Bone marrow (tissue), 2 donors: ENCODE results near the gene PRDM11.
"Not testable (repeated sequence)": the region's sequence is repeated elsewhere in the genome, so short reads cannot be mapped to it uniquely, and the experiment has no call there.

Source experiments
- DNase-seq, 2 donors: peaks; one replicate each; lab custom pipeline; 2025; lab: John Stamatoyannopoulos, UW

The PRDM11 gene

DNA sequence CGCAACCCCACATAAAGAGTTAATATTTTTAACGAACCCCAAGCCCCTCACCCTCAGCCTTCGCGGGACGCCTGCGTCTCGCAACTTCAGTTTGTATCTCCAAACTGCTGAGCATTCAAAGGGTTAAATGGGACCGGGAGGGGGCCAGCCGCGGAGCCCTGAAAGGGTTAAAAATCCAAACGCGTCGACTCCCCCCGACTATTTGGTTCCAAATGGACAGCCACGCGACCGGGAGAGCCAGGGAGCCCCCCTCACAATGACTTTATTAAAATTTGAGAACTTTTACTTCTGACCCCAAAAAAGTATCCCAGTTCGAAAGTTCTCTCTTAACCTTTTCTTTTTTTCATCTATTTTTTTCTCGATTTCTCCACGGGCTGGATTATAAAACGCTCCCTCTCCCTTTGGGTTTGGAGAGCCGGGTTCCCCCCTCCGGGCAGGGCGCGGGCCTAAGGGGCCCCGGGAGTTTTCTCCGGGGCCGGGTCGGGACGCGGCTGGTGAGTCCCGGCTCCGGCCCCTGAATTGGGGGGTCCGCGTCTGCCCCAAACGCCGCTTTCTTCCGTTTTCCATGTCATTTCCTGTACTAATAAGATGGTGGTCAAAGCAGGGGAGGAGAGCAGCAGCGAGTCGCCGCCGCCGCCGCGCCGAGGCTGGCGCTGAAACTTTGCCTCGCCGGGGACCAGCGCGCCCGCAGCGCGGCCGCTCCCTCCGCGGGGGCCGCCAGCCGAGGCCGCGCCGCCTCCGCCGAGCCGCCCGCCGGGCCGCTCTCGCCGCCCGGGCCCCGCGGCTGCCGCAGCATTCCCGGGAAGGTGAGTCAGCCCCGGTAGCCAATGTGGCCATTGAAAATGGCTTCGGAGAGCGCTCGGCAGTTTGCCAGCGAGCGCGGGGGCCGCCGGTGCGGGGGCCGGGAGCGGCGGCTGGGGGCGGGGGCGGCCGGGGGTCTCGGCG, at the start of gene PRDM11:
PRDM11 (plus strand) TSS at position 568 of the 945 bp plus-strand sequence. CDS start 35,128 bp downstream, outside the sequence.
- peak; percentile 41 to 59 for DNase-seq

DNA sequence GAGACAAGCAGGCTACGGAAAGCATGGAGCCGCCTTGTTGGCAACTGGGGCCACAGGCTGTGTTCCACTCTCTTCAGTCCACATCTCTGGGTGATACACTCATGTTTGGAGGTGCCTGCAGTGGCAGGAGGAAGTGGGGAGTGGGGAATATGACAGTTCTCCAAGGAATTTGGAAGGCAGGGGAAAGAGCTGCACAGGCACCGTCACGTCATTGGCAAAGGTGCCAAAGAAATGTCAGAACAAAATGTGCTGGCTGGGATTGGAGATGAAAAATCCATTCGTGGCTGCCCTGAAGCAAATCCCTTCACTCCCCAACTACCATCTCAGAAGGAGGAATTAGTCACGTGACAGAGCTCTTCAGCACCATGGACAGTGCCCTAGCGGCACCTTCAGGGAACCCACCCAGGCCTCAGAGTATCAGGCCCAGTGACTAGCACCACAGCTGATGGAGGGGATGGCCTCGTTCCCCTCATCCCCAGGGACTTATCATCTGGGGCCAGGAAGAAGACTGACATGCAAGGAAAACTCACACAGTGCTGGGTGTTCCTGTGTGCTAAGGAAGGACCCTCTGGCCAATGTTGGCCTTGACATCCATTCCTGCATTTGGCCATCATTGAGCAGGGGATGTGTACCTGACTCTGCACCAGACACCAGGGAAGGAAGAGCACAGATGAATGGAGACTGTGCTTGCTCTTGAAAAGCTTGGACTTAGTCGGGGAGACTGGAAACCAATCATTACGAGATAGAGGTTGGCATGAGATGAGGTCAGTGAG, 48.5 kb upstream of the PRDM11 start:
- DNase-seq, result peak in 1 of 2 donors; percentile 17

DNA sequence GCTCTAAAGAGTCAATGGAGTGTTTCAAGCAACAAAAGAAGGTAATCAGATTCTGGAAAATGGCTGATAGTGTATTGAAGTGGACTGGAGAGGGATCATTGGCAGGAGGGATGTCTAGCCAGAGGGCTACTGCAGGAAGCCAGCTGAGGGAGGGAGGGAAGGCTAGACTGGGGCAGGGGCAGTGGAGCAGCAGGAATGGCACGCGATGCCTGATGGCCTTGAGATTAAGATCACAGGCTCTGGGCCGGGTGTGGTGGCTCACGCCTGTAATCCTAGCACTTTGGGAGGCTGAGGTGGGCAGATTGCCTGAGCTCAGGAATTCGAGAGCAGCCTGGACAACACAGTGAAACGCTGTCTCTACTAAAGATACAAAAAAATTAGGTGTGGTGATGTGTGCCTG, 47.5 kb upstream of the PRDM11 start:
- DNase-seq, result no peak

DNA sequence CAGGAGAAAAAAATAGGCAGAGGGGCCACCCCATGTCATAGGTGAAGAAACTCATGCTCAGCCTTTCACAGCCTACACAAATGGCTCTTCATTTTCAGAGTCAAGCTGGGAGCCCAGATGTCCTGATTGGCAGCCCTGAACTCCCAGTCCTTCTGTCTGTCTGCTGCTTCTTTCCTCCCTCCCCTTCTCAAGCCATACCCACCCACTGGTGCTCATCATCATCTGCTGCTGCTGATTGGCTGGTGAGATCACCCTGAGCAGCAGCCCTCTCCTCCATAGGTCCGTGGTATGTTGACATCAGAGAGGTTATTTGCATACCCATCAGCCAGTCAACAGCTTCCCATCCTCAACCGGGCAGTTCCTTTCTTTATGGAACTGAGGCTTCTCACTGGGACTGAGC, 46.1 kb upstream of the PRDM11 start:
- DNase-seq, result no peak

DNA sequence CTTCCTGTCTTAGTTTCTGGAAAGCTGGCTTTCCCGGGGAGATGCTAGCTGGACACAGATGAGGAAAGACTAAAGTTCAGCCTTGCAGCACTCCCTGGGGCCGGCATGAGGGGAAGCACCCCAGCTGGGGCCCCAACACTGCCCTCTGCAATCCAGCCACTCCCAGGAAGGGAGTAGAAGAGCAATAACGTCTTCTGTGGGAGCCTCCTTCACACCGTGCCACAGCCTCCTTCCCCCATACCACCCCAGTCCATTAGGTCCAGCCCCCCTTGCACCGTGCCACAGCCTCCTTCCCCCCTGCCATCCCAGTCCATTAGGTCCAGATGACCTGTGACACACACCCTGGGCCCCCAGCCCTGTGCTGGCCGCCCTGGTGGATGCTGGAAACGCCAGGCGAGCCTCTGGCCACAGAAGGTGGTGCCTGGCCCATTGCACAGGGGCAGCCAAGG, 44.1 kb upstream of the PRDM11 start:
- DNase-seq, result no peak

DNA sequence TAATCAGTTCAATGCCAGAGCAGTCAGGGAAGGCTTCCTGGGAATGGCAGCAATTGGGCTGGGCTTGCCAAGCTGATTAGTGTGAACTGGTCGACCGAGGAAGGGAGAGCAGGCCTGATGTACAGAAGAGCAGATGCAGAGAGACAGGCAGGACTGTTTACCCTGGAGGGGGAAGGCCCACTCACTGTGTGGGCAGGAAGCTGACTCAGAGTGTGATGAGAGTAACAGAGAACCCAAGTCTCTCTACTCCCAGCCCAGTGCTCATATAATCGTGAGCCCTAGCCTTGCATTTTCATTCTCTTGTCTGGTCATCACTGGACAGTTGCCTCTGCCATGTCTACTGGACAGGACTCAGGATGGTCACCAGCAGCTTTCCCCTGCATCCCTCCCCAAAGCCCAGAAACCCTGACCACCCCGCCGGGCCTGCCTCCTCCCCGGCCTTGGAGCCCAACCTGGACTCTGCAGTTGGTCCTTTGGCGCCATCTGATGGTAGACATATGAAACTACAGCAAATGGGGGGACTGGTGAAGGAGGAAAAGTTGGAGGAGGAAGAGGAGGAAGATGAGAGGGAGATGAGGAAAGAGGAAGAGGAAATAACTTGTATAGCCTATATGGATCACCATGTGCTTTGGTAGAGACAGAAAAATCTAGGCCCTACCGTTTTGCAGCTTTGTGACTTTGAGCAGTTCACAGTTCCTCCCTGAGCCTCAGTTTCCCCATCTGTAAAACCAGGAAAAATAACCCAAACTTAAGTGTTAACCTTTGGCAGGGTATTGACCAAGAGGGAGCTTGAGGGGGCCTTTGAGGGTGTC, 43.4 kb upstream of the PRDM11 start:
- DNase-seq, result peak; percentile 27 to 88

DNA sequence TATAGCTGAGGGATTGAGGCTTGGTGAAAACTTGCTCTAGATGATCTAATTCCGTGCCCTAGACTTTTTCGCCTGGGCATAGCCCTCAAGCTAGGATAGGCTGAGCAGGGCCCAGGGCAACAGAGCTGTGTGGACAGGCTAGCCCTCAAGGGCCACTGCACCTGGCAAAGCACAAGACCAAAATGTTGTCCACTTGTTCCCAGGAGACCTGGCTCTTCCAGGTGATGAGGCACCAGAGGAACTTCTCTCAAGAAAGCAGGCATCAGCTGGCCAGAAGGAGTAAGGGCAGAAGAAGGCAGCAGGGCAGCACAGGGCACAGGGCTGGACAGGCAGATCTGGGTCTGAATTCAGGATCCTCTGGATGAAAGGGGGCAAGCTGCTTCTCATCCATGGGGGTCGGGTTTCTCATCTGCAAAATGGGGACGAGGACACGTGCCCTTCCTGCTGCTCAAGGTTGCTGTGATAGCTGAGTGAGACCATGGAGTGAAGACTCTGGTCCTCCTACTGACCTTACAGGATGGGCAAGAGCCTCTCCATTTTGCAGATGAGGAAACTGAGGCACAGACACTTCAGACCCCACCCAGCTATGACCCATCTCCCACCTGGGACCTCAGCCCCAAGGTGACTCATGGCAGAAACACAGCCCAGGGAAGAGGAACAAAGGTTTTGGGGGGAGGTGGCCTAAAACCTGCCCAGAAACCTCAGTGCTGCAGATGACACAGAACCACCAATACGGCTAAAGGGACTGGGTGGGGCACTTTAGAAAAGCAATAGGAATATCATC, 42.2 kb upstream of the PRDM11 start:
- DNase-seq, result no peak

DNA sequence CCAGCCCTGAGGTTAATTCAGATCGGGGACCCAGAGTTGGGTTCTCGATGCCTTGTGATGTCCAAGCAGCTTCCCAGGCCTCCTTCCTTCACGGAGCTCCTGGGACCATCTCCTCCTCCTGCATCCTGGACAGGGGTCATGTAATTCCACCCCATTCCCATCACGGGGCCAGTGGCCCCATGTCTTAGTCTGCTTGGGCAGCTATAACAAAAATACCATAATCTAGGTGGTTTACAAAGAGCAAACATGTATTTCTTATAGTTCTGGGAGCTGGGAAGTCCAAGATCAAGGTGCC, 41.7 kb upstream of the PRDM11 start:
- DNase-seq, result no peak

DNA sequence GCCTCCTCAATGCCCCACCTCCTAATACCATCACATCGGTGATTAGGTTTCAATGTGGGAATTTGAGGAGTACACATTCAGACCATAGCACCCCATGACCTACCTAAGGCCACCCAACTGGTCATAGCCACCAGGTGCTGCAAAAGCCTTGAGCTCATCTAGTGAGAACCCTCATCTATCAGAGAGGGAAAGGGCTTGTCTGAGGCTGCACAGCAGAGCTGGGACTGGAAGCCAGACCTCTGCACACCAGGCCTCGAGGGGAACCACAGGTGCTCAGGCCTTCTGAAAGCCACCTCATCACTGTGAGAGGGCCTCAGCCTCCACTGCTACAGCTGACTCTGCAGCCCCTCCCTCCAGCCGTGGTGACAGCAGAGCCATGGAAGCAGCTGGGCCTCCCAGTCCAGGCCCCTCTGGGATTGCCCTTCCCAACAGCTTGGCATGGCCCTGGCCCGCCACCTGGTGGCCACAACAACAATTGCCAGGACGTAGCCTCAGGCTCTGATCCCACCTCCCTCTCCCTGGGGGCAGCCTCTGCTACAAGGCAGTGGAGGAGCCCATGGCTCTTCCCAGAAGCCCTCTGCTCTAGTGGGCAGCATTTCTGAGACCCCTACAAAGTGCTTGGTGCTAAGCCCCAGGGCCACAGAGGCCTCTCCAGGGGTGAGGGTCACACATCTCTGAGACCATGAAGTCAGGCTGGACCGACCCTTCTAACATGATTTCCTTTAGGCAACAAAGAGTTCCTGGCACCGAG, 41.0 kb upstream of the PRDM11 start:
- peak; percentile 27 to 47 for DNase-seq

DNA sequence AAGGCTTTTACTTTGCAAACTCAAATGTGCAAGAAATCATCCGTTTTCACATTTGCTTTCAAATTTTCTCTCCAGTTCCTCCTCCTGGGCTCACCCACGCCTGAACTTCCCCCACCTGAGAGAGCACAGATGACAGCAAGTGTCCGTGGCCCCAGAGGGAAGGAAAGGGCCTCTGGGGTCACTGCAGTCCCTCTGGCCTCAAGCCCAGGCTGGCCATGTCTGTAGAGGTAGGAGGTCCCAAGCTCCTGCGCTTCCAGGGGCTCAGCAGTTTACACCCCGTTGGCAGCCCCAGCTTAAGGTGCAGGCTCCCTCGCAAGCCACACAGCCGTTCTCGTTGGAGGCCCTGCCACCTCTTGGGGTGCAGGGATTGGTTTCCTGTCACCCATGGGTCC, 40.5 kb upstream of the PRDM11 start:
- DNase-seq, result no peak

DNA sequence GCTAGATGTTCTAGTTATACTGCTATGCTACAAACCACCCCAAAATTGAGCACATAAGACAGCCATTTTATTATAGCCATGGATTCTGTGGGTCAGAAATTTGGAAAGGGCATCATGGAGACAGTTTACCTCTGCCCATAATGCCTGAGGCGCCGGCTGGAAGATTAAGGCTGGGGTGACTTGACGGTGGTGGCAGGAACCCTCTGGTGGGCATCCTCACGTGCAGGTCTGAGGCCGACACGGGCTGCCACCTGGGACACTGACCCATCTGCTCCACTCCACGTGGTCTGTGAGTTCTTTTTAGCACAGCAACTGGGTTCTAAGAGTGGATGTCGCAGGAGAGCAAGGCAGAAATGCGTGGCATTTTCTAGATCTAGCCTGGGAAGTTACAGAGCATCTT, 40.0 kb upstream of the PRDM11 start:
- no peak for DNase-seq

DNA sequence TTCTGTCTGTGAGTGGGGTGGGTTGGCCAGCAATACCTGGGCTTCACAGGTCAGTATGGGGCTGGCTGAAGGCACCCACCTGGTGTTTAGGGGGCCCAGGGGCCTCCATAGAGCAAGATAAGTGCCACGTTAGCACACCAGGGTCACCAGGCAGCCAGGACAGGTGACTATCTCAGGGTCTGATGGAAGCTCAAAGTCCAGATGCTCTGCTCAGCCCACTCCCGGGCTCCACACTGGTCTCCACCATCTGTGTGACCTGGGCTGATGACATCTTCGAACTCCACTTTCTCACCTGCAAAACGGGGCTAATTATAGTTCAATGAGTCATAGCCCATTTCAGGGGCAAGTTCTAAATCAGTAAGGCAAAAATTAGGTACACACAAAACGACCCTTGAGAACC, 39.4 kb upstream of the PRDM11 start:
- no peak for DNase-seq

DNA sequence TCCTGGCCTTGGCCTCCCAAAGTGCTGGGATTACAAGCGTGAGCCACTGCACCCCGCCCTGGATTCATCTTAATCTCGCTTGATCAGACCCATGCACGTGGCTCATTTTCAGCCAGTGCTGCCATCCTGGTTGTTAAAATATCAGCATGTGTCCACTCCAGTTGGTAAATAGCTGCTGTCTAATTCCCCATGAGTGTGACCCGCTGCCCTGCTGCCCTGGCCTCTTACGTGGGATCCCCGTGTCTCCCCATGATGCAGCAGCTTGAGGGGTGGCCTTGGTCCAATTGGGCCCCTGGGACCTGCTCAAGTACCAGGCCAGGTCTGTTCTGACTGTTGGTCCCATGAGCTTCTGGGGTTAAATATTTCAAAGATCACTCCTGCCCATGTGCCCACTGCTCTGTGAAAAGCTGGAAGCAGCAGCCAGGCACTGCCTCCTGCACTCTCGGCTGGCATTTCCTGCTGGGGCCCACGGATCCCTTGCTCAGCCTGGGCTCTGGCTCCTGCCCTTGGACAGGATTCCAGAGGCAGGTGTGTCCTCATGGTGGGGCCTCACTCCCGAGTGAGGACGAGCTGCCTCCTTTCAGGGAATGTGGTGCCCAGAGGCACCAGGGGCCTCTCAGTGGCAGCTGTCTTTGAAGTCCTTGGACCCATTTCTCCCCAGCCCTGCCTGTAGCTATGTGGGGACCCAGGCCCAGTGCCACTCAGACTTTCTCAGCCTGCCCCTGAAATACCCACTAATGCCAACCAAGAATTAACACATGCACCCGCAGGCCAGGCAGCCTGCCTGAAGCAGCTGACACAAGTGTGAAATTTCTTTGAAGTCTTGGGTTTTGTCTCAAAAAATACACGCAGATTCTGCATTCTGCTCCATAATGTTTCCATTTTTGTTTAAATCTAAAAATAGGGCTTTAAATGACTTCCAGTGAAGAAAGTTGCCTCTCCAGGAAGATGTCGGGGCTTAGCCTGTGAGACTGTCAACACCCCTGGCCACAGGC, 38.1 kb upstream of the PRDM11 start:
- no peak for DNase-seq

DNA sequence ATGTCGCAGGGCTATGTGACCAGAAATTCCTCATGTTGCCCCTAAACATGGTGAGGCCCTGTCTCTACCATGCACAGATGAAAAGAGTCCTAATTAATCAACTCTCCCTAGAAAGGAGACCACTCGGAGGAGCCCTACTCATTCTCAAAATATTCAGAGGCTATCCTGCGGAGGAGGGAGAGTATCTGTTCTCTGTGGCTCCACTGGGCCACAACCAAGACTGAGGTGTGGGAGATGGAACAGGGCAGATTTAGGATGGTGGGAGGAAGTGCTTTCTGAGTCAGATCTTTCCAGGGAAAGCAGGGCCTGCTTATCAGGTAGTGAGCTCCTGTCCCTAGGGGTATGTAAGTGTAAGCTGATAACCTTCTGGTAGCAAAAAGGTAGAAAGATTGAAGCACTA, 37.0 kb upstream of the PRDM11 start:
- no peak for DNase-seq

DNA sequence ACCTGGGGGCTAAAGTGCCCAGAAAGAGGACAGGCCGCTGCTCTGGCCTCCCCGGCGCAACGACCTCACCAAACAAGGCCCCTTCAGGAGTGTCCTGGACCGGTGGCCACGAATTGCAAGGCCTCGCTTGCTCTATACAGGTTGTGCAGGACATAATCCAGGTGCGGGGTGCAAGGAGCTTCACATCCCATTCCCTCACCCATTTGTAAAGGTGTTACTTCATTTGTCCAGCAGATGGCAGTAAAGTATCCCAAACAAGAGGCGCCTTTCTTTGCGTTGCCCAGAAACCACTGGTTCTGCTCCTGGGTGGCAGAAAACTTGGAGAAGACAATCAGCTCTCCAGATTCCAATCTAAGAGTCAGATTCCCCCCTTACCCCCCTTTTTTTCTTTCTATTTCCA, 35.9 kb upstream of the PRDM11 start:
- DNase-seq, result peak in 1 of 2 donors; percentile 31

DNA sequence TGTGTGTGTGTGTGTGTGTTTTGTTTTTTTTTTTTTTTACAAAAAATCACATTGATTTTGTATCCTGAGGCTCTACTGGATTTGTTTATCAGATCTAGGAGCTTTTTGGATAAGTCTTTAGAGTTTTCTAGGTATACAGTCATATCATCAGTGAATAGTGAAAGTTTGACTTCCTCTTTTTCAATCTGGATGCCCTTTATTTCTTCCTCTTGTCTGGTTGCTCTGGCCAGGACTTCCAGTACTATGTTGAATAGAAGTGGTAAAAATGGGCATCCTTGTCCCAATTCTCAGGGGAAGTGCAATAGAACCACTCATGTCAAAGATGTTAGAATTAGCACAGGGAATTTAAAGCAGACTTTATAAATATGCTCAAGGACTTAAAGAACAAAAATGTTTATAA, 32.6 kb upstream of the PRDM11 start:
- DNase-seq, result peak in 1 of 2 donors; percentile 45

DNA sequence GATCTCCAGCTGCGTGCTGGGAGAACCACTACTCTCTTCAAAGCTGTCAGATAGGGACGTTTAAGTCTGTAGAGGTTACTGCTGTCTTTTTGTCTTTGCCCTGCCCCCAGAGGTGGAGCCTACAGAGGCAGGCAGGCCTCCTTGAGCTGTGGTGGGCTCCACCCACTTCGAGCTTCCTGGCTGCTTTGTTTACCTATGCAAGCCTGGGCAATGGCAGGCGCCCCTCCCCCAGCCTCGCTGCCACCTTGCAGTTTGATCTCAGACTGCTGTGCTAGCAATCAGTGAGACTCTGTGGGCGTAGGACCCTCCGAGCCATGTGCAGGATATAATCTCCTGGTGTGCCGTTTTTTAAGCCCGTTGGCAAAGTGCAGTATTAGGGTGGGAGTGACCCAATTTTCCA, 18.6 kb upstream of the PRDM11 start:
- not testable (repeated sequence) for DNase-seq

DNA sequence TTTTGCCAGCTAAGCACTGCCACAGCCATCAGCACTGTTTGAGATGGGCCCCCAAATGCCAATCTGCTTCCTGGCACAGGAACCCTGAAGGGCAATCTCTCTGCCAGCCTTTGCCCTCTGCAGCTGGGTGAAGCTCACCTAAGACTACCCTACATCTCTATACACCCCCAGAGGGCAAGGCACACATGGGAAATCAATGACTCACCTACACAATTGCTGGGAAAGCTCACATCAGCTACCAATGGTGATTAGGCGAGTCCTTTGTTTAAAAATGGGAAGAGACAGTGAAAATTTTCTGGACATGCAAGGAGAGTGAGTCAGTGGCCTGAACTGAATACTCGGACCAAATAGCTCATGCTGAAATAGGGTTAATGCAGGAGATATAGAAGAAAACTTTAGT, 12.6 kb upstream of the PRDM11 start:
- DNase-seq, result no peak

DNA sequence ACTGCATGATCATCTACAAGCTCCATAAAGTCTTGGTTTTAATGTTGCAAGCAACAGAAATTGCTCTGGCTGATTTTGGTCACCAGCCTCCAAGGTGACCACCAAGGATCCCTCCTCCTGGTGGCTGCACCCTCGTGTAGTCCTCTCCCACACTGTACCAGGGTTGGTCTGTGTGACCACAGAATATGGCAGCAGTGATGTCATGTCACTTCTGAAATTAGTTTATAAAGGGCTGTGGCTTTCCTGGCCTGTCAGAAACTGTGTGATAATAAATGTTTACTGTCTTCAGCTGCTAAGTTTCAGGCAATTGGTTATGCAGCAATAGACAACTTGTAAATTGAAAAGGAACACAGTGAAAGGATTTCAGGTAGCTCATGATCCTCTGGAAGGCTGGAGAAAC, 5.3 kb upstream of the PRDM11 start:
- DNase-seq, result no peak

DNA sequence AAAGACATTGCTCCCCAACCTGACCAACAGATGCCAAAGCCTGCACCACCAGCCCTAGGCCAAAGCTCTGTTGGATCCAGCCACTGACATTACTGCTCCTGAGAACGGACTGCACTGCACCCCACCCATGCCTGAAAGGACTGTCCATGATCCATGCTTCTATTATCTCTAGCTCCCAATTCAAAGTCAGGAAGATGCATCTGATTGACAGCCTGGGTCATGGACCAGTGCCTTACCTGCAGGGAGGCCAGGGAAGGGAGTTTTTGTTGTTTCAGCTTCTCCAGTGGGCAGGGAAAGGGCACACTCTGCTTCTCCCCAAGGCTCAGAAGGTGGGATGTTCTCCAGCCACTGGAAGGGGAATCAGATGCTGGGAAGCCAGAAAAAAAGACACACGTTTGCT, 4.8 kb upstream of the PRDM11 start:
- DNase-seq, result no peak
